Activated naive CD4-positive, alpha-beta T cell treated with anti-CD3 and anti-CD28 coated beads, Interleukin-2, amount 50 U/mL, for 24 hours (primary cell): ENCODE measurements around the gene ISOC2.

Experiments
- H3K27ac Mint-ChIP-seq: one replicate; pipeline ENCODE4 v1.8.0; 2021; ENCODE audit warnings: mild to moderate bottlenecking, mixed read lengths
- H3K27me3 Mint-ChIP-seq: one replicate; pipeline ENCODE4 v1.8.0; 2021; ENCODE audit warnings: mixed read lengths
- H3K36me3 Mint-ChIP-seq: one replicate; pipeline ENCODE4 v1.8.0; 2021; ENCODE audit warnings: mixed read lengths
- H3K4me1 Mint-ChIP-seq: one replicate; pipeline ENCODE4 v1.8.0; 2021; ENCODE audit warnings: mixed read lengths
- H3K4me3 Mint-ChIP-seq: one replicate; pipeline ENCODE4 v1.8.0; 2021; ENCODE audit warnings: mild to moderate bottlenecking, mixed read lengths
- H3K9me3 Mint-ChIP-seq: one replicate; pipeline ENCODE4 v1.8.0; 2021; ENCODE audit warnings: mixed read lengths

The ISOC2 gene

DNA sequence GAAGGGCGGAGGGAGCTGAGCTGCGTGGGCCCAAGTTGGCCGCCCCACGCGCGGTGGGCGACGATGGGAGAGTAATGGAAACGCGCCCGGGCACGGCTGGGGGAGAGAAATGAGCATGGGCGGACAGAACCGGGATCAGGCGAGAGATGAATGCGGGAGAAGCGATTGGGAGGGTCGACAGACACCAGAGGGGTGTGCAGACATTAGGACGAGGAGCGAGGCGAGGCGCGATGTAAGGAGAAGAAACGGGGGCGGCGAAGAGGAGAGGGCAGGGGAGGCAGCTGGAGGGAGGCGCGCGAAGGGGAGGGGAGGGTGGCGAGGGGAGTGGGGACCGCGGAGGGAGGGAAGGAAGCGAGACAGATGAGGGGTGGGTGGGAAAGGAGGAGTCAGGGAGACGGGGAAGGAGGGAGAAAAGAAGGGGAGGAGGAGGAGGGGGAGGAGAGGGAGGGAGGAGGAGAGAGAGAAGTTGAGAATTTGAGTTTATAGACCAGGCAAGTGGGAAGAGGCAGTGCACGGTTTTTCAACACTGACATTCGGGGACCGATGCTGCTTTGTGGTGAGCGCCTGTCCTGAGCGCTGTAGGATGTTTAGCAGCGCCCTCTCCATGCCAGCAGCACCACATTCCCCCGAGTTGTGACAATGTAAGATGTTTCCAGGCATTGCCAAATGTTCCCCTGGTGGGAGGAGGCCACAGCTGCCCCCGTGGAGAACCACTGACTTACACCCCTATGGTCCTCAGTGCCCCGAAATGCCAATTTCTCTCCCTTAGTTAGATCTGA, 18.2 kb downstream of the ISOC2 start, which contains the start of gene SHISA7:
Gene SHISA7, minus strand, starts transcription at position 256 of the 779 bp plus-strand sequence. CDS start 437 bp downstream, outside the sequence.
- Mint-ChIP-seq H3K27ac (no peak within 1 kb of the TSS), H3K27me3 (peaks cover 52% of the 10 kb centered on the region), H3K4me3 (peak within 1 kb of the TSS; percentile 41), H3K36me3 (no peaks in the 10 kb centered on the region), H3K4me1 (peaks cover 21% of the 10 kb centered on the region), H3K9me3 (no peaks in the 10 kb centered on the region)

DNA sequence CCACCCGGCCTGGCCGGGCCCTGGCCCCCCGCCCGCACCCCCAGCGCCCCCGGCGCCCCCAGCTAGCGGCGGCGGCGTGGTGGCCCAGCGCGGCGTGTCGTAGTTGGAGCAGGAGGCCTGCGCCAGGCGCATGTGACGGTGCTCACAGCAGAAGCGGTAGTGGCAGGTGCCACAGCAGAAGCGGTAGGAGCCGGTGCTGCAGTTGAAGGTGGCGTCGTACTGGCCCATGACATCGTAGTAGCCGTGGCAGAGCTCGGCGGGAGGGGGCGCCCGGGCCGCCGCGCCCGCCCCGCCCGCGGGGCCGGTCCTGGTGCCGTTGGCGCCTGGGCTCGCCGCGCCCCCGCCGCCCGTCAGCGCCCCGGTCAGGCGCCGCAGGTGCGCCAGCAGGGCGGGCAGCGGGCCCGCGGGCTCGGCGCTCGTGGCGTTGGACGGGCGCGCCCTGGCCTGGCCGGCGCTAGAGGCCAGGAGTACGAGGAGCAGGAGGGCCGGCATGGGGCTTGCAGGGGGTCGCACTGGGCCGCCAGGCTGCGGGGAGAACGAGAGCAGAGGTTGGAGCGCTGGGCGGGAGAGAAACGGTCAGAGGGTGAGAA, 19.0 kb downstream of the ISOC2 start:
- Mint-ChIP-seq H3K27ac (no peak overlapping the region), H3K36me3 (no peaks in the 10 kb centered on the region), H3K27me3 (peaks cover 55% of the 10 kb centered on the region), H3K9me3 (no peaks in the 10 kb centered on the region), H3K4me1 (peaks cover 21% of the 10 kb centered on the region), H3K4me3 (peak overlapping the region; percentile 30)

- H3K36me3 Mint-ChIP-seq: no peaks in the 10 kb centered on the region
Observed at GRCh38 chr19:55441692-55442321, 19.6 kb downstream of the ISOC2 start.

DNA sequence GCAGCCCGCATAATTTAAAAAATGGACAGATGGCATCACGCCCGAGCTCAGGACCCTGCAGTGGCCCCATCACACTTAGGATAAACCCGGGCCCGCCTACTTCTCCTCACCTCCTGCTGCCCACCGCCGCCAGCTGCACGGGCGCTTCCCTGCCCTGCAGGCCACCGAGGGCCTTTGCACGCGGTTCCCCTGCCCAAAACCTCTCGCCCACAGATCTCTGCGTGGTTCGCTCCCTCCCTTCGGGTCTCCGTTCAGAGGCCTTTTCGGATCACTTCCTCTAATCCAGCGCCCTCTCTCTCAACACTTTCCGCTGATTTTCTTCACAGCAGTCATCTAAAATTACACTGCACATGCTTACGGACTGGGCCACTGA, 20.1 kb downstream of the ISOC2 start:
- peaks cover 64% of the 10 kb centered on the region for H3K27me3 Mint-ChIP-seq
- H3K4me3 Mint-ChIP-seq: peak overlapping the region; percentile 40
- peaks cover 21% of the 10 kb centered on the region for H3K4me1 Mint-ChIP-seq
- H3K36me3 Mint-ChIP-seq: no peaks in the 10 kb centered on the region
- H3K9me3 Mint-ChIP-seq: no peaks in the 10 kb centered on the region
- H3K27ac Mint-ChIP-seq: no peak overlapping the region

More at GRCh38 chr19:55441692-55442321, 19.6 kb downstream of the ISOC2 start:
- no peaks in the 10 kb centered on the region for H3K9me3 Mint-ChIP-seq
- H3K27ac Mint-ChIP-seq: no peak overlapping the region
- H3K4me1 Mint-ChIP-seq: peaks cover 21% of the 10 kb centered on the region
- peaks cover 62% of the 10 kb centered on the region for H3K27me3 Mint-ChIP-seq
- H3K4me3 Mint-ChIP-seq: peak overlapping the region; percentile 40

- Mint-ChIP-seq H3K4me1 (peaks cover 21% of the 10 kb centered on the region), H3K4me3 (peak overlapping the region; percentile 40), H3K27ac (no peak overlapping the region), H3K36me3 (no peaks in the 10 kb centered on the region), H3K9me3 (no peaks in the 10 kb centered on the region), H3K27me3 (peaks cover 61% of the 10 kb centered on the region)
Observed at GRCh38 chr19:55440411-55441105, 20.9 kb downstream of the ISOC2 start.

DNA sequence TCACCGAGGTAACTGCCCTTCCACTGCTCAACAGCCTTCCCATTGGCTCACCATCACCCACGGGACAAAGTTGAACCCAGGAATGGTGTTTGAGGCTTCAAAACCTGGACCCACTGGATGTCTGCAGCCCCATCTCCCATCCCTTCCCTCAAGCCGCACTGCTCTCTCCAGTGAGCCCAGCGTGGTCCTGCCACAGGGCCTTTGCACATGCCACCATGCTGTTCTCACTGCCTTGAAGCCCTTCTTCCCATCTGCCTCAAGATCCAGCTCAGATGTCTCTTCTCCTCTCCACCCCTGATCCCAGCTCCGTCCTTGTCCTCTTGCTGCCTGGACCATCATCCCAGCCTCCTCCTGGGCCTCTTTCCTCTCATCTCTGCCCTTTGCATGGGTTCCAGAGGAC, 22.4 kb downstream of the ISOC2 start:
- H3K9me3 Mint-ChIP-seq: no peaks in the 10 kb centered on the region
- no peak overlapping the region for H3K27ac Mint-ChIP-seq
- peaks cover 21% of the 10 kb centered on the region for H3K4me1 Mint-ChIP-seq
- no peaks in the 10 kb centered on the region for H3K36me3 Mint-ChIP-seq
- H3K27me3 Mint-ChIP-seq: peaks cover 50% of the 10 kb centered on the region
- no peak overlapping the region for H3K4me3 Mint-ChIP-seq

DNA sequence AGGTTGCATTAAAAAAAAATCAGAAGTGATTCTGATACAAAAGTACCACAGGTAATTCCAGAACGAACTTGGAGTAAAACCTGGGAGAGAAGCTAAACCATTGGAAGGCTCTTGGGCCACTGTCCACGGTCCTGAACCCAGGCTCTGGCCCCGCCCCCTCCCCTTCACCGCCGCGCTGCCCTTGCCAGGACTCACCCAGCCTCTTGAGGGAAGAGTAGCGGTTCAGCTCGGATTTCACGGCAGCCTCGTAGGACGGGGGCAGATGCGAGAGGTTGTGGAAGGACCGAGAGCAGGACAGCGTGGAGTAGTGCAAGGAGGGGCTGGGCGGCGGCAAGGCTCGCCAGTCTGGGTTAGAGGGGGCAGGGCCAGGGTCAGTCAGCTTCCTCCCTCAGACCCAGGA, 24.0 kb downstream of the ISOC2 start:
- Mint-ChIP-seq H3K36me3 (no peaks in the 10 kb centered on the region), H3K27ac (peak overlapping the region; percentile 43), H3K27me3 (peaks cover 46% of the 10 kb centered on the region), H3K9me3 (no peaks in the 10 kb centered on the region), H3K4me1 (peaks cover 11% of the 10 kb centered on the region), H3K4me3 (no peak overlapping the region)

DNA sequence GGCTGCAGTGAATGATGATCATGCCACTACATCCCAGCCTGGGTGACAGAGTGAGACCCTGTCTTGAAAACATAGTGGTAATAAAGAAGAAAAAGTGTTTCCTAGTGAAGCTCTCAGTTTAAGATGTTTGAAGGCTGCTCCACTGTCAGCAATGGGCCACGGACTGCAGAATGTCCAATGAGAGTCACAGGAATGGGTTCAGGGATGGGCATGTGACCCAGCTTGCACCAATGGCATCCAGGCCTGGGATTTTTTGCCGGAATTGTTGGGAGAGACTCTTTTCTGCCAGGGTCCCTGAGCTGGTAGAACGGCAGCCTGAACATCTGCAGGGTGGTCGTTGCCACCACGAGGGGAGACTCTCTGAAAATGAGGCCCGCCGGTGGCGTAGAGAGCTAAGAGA, 24.6 kb downstream of the ISOC2 start:
- Mint-ChIP-seq H3K27ac (no peak overlapping the region), H3K36me3 (no peaks in the 10 kb centered on the region), H3K4me3 (no peak overlapping the region), H3K9me3 (no peaks in the 10 kb centered on the region), H3K27me3 (peaks cover 49% of the 10 kb centered on the region), H3K4me1 (peaks cover 11% of the 10 kb centered on the region)

DNA sequence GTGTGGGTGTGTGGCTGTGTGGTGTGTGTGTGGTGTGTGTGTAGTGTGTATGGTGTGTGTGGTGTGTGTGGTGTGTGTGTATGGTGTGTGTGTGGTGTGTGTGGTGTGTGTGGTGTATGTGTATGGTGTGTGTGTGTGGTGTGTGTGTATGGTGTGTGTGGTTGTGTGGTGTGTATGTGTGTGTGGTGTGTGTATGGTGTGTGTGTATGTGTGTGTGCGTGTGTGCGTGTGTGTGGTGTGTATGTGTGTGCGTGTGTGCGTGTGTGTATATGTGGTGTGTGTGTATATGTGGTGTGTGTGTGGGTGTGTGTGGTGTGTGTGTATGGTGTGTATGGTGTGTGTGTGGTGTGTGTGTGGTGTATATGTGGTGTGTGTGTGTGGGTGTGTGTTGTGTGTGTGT, 26.4 kb downstream of the ISOC2 start:
- Mint-ChIP-seq H3K4me3 (no peak overlapping the region), H3K36me3 (no peaks in the 10 kb centered on the region), H3K4me1 (no peaks in the 10 kb centered on the region), H3K27ac (no peak overlapping the region), H3K27me3 (peaks cover 45% of the 10 kb centered on the region), H3K9me3 (no peaks in the 10 kb centered on the region)

GRCh38 chr19:55434356-55434919, 27.0 kb downstream of the ISOC2 start:
- Mint-ChIP-seq H3K36me3 (no peaks in the 10 kb centered on the region), H3K4me1 (no peaks in the 10 kb centered on the region), H3K9me3 (no peaks in the 10 kb centered on the region), H3K4me3 (no peak overlapping the region), H3K27ac (no peak overlapping the region), H3K27me3 (peaks cover 41% of the 10 kb centered on the region)

DNA sequence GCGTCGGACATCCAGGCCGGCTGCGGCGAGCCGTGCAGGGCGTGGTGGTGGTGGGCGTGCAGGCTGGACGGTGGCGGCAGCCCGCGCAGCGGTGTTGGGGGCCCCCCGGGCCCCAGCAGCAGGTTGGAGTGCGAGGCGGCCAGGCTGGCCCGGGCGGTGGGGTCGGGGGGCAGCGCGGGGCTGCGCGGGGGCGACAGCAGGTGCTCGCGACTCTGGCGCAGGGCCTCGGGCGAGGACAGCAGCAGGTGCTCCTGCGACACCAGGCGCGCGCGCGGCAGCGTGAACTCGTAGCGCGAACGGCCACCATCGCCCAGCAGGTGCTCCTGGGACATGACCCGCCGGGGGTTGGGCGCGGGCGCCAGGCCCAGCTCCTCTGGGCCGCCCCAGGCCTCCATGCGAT, 28.1 kb downstream of the ISOC2 start:
- H3K4me3 Mint-ChIP-seq: no peak overlapping the region
- H3K27me3 Mint-ChIP-seq: peaks cover 32% of the 10 kb centered on the region
- no peaks in the 10 kb centered on the region for H3K36me3 Mint-ChIP-seq
- no peaks in the 10 kb centered on the region for H3K4me1 Mint-ChIP-seq
- no peaks in the 10 kb centered on the region for H3K9me3 Mint-ChIP-seq
- no peak overlapping the region for H3K27ac Mint-ChIP-seq

- peaks cover 28% of the 10 kb centered on the region for H3K27me3 Mint-ChIP-seq
- no peaks in the 10 kb centered on the region for H3K9me3 Mint-ChIP-seq
- H3K27ac Mint-ChIP-seq: no peak overlapping the region
- no peaks in the 10 kb centered on the region for H3K36me3 Mint-ChIP-seq
- no peaks in the 10 kb centered on the region for H3K4me1 Mint-ChIP-seq
- H3K4me3 Mint-ChIP-seq: no peak overlapping the region
Observed at GRCh38 chr19:55432241-55432959, 29.0 kb downstream of the ISOC2 start.

- no peaks in the 10 kb centered on the region for H3K9me3 Mint-ChIP-seq
- H3K4me1 Mint-ChIP-seq: no peaks in the 10 kb centered on the region
- no peaks in the 10 kb centered on the region for H3K36me3 Mint-ChIP-seq
- peaks cover 19% of the 10 kb centered on the region for H3K27me3 Mint-ChIP-seq
- no peak overlapping the region for H3K27ac Mint-ChIP-seq
- no peak overlapping the region for H3K4me3 Mint-ChIP-seq
Observed at GRCh38 chr19:55431183-55431582, 30.3 kb downstream of the ISOC2 start.

GRCh38 chr19:55426042-55426441, 35.4 kb downstream of the ISOC2 start:
- no peak overlapping the region for H3K4me3 Mint-ChIP-seq
- no peaks in the 10 kb centered on the region for H3K9me3 Mint-ChIP-seq
- H3K4me1 Mint-ChIP-seq: peaks cover 12% of the 10 kb centered on the region
- no peak overlapping the region for H3K27ac Mint-ChIP-seq
- H3K27me3 Mint-ChIP-seq: peaks cover 5% of the 10 kb centered on the region
- H3K36me3 Mint-ChIP-seq: peaks cover 2% of the 10 kb centered on the region

- H3K27me3 Mint-ChIP-seq: no peaks in the 10 kb centered on the region
- H3K36me3 Mint-ChIP-seq: peaks cover 2% of the 10 kb centered on the region
- no peaks in the 10 kb centered on the region for H3K9me3 Mint-ChIP-seq
- no peak overlapping the region for H3K27ac Mint-ChIP-seq
- H3K4me1 Mint-ChIP-seq: peaks cover 23% of the 10 kb centered on the region
- H3K4me3 Mint-ChIP-seq: no peak overlapping the region
Observed at GRCh38 chr19:55424518-55424917, 36.9 kb downstream of the ISOC2 start.
